ENCODE measurements around the gene PRICKLE1.

Gene PRICKLE1

DNA sequence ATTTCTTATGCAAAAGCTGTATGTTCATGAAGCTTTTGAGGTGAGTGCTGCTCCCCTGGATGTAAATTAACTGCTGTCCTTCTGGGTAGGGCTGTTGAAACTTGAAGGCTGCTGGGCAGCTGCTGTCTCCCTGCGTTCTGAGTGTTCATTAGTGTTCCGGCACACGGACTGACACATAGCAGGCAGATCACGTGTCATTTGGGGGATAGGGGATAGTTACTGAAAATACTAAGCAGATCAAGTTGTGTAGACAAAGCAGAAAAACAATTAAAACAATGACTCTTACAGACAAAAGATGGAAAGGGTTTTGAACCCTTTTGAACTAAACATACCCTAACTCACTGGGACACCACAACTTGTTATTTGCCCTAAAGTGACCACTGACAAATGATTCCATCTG is 82.5 kb downstream of the PRICKLE1 start:
- TF ChIP-seq EZH2phosphoT487 (IDR thresholded peaks at IDR 0.05; ENCODE audit: borderline replicate concordance): no peak
- TF ChIP-seq, protein P1, sequence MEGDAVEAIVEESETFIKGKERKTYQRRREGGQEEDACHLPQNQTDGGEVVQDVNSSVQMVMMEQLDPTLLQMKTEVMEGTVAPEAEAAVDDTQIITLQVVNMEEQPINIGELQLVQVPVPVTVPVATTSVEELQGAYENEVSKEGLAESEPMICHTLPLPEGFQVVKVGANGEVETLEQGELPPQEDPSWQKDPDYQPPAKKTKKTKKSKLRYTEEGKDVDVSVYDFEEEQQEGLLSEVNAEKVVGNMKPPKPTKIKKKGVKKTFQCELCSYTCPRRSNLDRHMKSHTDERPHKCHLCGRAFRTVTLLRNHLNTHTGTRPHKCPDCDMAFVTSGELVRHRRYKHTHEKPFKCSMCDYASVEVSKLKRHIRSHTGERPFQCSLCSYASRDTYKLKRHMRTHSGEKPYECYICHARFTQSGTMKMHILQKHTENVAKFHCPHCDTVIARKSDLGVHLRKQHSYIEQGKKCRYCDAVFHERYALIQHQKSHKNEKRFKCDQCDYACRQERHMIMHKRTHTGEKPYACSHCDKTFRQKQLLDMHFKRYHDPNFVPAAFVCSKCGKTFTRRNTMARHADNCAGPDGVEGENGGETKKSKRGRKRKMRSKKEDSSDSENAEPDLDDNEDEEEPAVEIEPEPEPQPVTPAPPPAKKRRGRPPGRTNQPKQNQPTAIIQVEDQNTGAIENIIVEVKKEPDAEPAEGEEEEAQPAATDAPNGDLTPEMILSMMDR (conservative IDR thresholded peaks at IDR 0.05; ENCODE audit: low read length): no peak
- Histone ChIP-seq H3K9me2 (replicated peaks; ENCODE audit: low read depth, low read length) (no peaks in the 10 kb centered on the region), H3K36me3 (ENCODE audit: insufficient read depth, low read length) (no peaks in the 10 kb centered on the region), H2AFZ (ENCODE audit: low read length) (no peak overlapping the region), H3K4me3 (ENCODE audit: low read length, poor library complexity, severe bottlenecking) (no peak overlapping the region), H3K27me3 (ENCODE audit: insufficient read depth, low read length, poor library complexity, severe bottlenecking) (no peaks in the 10 kb centered on the region), H3K9me3 (ENCODE audit: insufficient read depth, low read depth, low read length) (no peaks in the 10 kb centered on the region), H3K4me2 (ENCODE audit: low read depth, low read length, poor library complexity, severe bottlenecking) (no peak overlapping the region), H4K20me1 (ENCODE audit: insufficient read depth, low read length, poor library complexity, severe bottlenecking) (no peaks in the 10 kb centered on the region), H3K4me1 (ENCODE audit: insufficient read depth, low read length, poor library complexity, severe bottlenecking) (no peaks in the 10 kb centered on the region), H3K79me2 (ENCODE audit: insufficient read depth, low read length) (no peaks in the 10 kb centered on the region), H3F3A (ENCODE audit: low read depth) (no peaks in the 10 kb centered on the region), H3K9ac (ENCODE audit: low read depth, low read length, poor library complexity, severe bottlenecking) (no peak overlapping the region)

DNA sequence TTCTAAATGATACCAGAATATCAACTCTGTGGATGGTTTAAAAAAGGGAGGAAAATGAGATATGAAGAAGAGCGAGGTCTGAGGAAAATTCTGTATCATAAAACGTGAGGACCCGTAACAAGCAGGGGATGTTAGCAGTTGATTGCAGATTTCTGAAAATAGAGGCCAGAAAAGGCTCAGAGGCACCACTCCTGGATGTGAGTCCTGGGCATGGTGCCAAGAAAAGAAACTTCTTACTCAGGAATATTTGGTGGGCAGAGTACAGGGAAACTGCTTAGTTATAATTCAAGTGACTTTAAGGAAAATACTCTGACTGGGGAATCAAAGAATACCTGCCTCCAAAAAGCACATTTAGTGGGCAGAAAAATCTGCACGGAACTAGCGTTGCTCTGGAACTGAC is 85.5 kb downstream of the PRICKLE1 start:
- Histone ChIP-seq H3K9me3 (ENCODE audit: insufficient read depth, low read depth, low read length) (no peaks in the 10 kb centered on the region), H3K9ac (ENCODE audit: low read depth, low read length, poor library complexity, severe bottlenecking) (no peak overlapping the region), H2AFZ (ENCODE audit: low read length) (no peak overlapping the region), H3K36me3 (ENCODE audit: insufficient read depth, low read length) (no peaks in the 10 kb centered on the region), H3F3A (ENCODE audit: low read depth) (no peaks in the 10 kb centered on the region), H4K20me1 (ENCODE audit: insufficient read depth, low read length, poor library complexity, severe bottlenecking) (no peaks in the 10 kb centered on the region), H3K27me3 (ENCODE audit: insufficient read depth, low read length, poor library complexity, severe bottlenecking) (no peaks in the 10 kb centered on the region), H3K79me2 (ENCODE audit: insufficient read depth, low read length) (no peaks in the 10 kb centered on the region), H3K4me1 (ENCODE audit: insufficient read depth, low read length, poor library complexity, severe bottlenecking) (no peaks in the 10 kb centered on the region), H3K4me2 (ENCODE audit: low read depth, low read length, poor library complexity, severe bottlenecking) (no peak overlapping the region), H3K9me2 (replicated peaks; ENCODE audit: low read depth, low read length) (no peaks in the 10 kb centered on the region), H3K4me3 (ENCODE audit: low read length, poor library complexity, severe bottlenecking) (no peak overlapping the region)
- TF ChIP-seq EZH2phosphoT487 (IDR thresholded peaks at IDR 0.05; ENCODE audit: borderline replicate concordance): no peak
- TF ChIP-seq, protein P1 (conservative IDR thresholded peaks at IDR 0.05; ENCODE audit: low read length): no peak

DNA sequence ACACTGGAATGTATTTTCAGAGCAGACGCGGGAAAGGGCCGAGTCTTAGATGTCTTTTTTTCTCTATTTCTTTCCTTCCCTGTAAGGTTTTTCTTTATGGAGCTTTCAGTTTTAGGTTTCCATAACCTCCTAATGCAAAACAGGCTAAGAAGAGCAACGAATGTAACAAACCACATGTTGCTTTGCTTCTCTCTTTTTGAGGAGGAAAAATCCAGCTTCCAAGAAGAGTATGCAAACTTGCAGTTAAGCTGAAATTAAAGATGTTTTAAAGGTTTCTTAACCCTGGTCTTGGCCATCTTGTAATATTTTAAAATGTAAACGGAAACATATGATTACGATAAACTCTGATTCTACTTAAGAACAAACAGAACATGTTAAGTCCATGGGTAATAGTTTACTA is 86.9 kb downstream of the PRICKLE1 start:
- Histone ChIP-seq H3K27me3 (ENCODE audit: insufficient read depth, low read length, poor library complexity, severe bottlenecking) (no peaks in the 10 kb centered on the region), H3K4me3 (ENCODE audit: low read length, poor library complexity, severe bottlenecking) (no peak overlapping the region), H3K36me3 (ENCODE audit: insufficient read depth, low read length) (no peaks in the 10 kb centered on the region), H3K4me1 (ENCODE audit: insufficient read depth, low read length, poor library complexity, severe bottlenecking) (no peaks in the 10 kb centered on the region), H3K79me2 (ENCODE audit: insufficient read depth, low read length) (no peaks in the 10 kb centered on the region), H2AFZ (ENCODE audit: low read length) (peak overlapping the region; percentile 52; the same call in 1 of the 2 replicates), H4K20me1 (ENCODE audit: insufficient read depth, low read length, poor library complexity, severe bottlenecking) (no peaks in the 10 kb centered on the region), H3K9me2 (replicated peaks; ENCODE audit: low read depth, low read length) (no peaks in the 10 kb centered on the region), H3K4me2 (ENCODE audit: low read depth, low read length, poor library complexity, severe bottlenecking) (no peak overlapping the region), H3K9ac (ENCODE audit: low read depth, low read length, poor library complexity, severe bottlenecking) (no peak overlapping the region), H3K9me3 (ENCODE audit: insufficient read depth, low read depth, low read length) (no peaks in the 10 kb centered on the region), H3F3A (ENCODE audit: low read depth) (no peaks in the 10 kb centered on the region)
- TF ChIP-seq, protein P1 (conservative IDR thresholded peaks at IDR 0.05; ENCODE audit: low read length): no peak
- TF ChIP-seq EZH2phosphoT487 (IDR thresholded peaks at IDR 0.05; ENCODE audit: borderline replicate concordance): no peak

All from Loucy (cell line).